Endothelial cell of umbilical vein (primary cell): ENCODE data around the gene ENTPD1. TPM values are rescaled to one million over a fixed set of nuclear protein-coding genes. Genes with fewer than 3 reads are reported as not detected.

Experiments
- BruUV-seq: library from RNA; stranded (reverse); fragments of 400-500 nt; replicated peaks from 2 replicates; lab custom pipeline; 2021; lab: Mats Ljungman, UMichigan
- CTCF ChIA-PET: fragments of 300-600, 350-600 bp; sonication (Branson Sonifier 250); formaldehyde crosslinking; loops from one replicate; lab custom pipeline; 2021; ENCODE audit warnings: antibody characterized with exemption, inconsistent platforms; lab: Charles Lee
- POLR2A ChIA-PET: fragments of 300-600, 350-600 bp; sonication (Branson Sonifier 250); formaldehyde crosslinking; loops from one replicate; lab custom pipeline; 2021; ENCODE audit warnings: antibody characterized with exemption, inconsistent platforms; lab: Charles Lee
- DNase-seq: peaks from one replicate; pipeline ENCODE4 v3.0.0-alpha.2; 2011; ENCODE audit warnings: low read depth, low spot score
- FAIRE-seq: peaks from 2 replicates; lab custom pipeline; 2011; peaks lifted over from hg19 to GRCh38; lab: Jason Lieb, UNC
- H2AFZ ChIP-seq: 2 replicates; pipeline ENCODE4 v1.6.0; 2012; ENCODE audit warnings: low read depth, low read length, control low read depth, inconsistent platforms
- H3K27ac ChIP-seq: 2 replicates; pipeline ENCODE4 v1.5.1; 2011; ENCODE audit warnings: low read depth, mild to moderate bottlenecking, control low read depth, low read length, moderate library complexity; ENCODE audit not compliant: insufficient read depth
- H3K27me3 ChIP-seq, 2 experiments: 2 replicates each; pipeline versions ENCODE4 v1.6.0 to v1.6.1; 2011; ENCODE audit warnings: low read length in 2 of 2, mixed read lengths in 1 of 2; ENCODE audit not compliant: control insufficient read depth in 2 of 2, insufficient read depth in 2 of 2
- H3K36me3 ChIP-seq, 2 experiments: 2 replicates in 1 of 2; 3 replicates in 1 of 2; pipeline ENCODE4 v1.5.1; 2011; ENCODE audit warnings: low read length in 2 of 2, mild to moderate bottlenecking in 1 of 2, moderate library complexity in 1 of 2; ENCODE audit not compliant: control insufficient read depth in 2 of 2, insufficient read depth in 2 of 2; ENCODE audit errors: extremely low read depth in 1 of 2
- H3K4me1 ChIP-seq: 3 replicates; pipeline ENCODE4 v1.5.1; 2011; ENCODE audit warnings: mild to moderate bottlenecking, low read length; ENCODE audit not compliant: control insufficient read depth, insufficient read depth; ENCODE audit errors: extremely low read depth
- H3K4me2 ChIP-seq: 2 replicates; pipeline ENCODE4 v1.6.1; 2011; ENCODE audit warnings: low read length, control low read depth, mixed read lengths; ENCODE audit not compliant: insufficient read depth
- H3K4me3 ChIP-seq, 3 experiments: fragments of 200-600 bp in 1 of 3; sonication (generic), shearing (Covaris generic) in 1 of 3; replicated peaks in 1 of 3; 2 replicates each; pipeline ENCODE4 v1.5.1; 2011 to 2016; ENCODE audit warnings: control low read depth in 3 of 3, low read length in 3 of 3, mild to moderate bottlenecking in 2 of 3, inconsistent platforms in 1 of 3, low read depth in 1 of 3, moderate library complexity in 1 of 3; ENCODE audit not compliant: insufficient read depth in 1 of 3
- H3K79me2 ChIP-seq: 2 replicates; pipeline ENCODE4 v1.6.0; 2012; ENCODE audit warnings: low read length, inconsistent platforms; ENCODE audit not compliant: control insufficient read depth, insufficient read depth
- H3K9ac ChIP-seq: replicated peaks from 2 replicates; pipeline ENCODE3; 2011; ENCODE audit warnings: low read length, control low read depth; ENCODE audit not compliant: insufficient read depth; ENCODE audit errors: extremely low read depth
- H3K9me1 ChIP-seq: replicated peaks from 3 replicates; pipeline ENCODE4 v1.6.0; 2011; ENCODE audit warnings: mild to moderate bottlenecking, low read length; ENCODE audit not compliant: control insufficient read depth, insufficient read depth; ENCODE audit errors: extremely low read depth
- H3K9me3 ChIP-seq: replicated peaks from 2 replicates; pipeline ENCODE4 v1.5.1; 2012; ENCODE audit warnings: low read length, inconsistent platforms; ENCODE audit not compliant: control insufficient read depth, insufficient read depth
- H4K20me1 ChIP-seq: replicated peaks from 2 replicates; pipeline ENCODE3; 2011; ENCODE audit warnings: mild to moderate bottlenecking, low read length; ENCODE audit not compliant: control insufficient read depth, insufficient read depth; ENCODE audit errors: extremely low read depth
- EZH2 ChIP-seq: IDR thresholded peaks from 2 replicates; pipeline ENCODE4 v1.6.1; 2012; ENCODE audit warnings: borderline replicate concordance, low read depth, mild to moderate bottlenecking, moderate library complexity, low read length, inconsistent platforms; ENCODE audit not compliant: severe bottlenecking
- FOS ChIP-seq: IDR thresholded peaks from 2 replicates; pipeline ENCODE4 v1.6.1; 2011; ENCODE audit warnings: mild to moderate bottlenecking, low read length, moderate library complexity, borderline replicate concordance; ENCODE audit not compliant: insufficient read depth
- GATA2 ChIP-seq: IDR thresholded peaks from 2 replicates; pipeline ENCODE4 v1.7.0; 2011; ENCODE audit warnings: low read depth, mild to moderate bottlenecking, moderate library complexity, mixed read lengths, low read length; ENCODE audit not compliant: insufficient read length, insufficient read depth
- JUN ChIP-seq: IDR thresholded peaks from 2 replicates; pipeline ENCODE4 v1.6.1; 2011; ENCODE audit warnings: borderline replicate concordance, low read depth; ENCODE audit not compliant: insufficient read length, insufficient read depth
- MAX ChIP-seq: IDR thresholded peaks from 2 replicates; pipeline ENCODE4 v1.6.1; 2011; ENCODE audit not compliant: insufficient read depth, insufficient read length
- MYC ChIP-seq: IDR thresholded peaks from one replicate; pipeline ENCODE4 v1.6.1; 2011; ENCODE audit warnings: mild to moderate bottlenecking, low read depth, low read length
- POLR2A ChIP-seq: IDR thresholded peaks from 2 replicates; pipeline ENCODE4 v1.6.1; 2012; ENCODE audit warnings: low read depth, mild to moderate bottlenecking, control low read depth, low read length
- POLR2AphosphoS5 ChIP-seq: IDR thresholded peaks from 2 replicates; pipeline ENCODE4 v1.6.1; 2012; ENCODE audit warnings: low read depth, mild to moderate bottlenecking, control low read depth, low read length, moderate library complexity; ENCODE audit not compliant: insufficient read depth
- dilution Hi-C: fragments of 300-500 bp; cut with MboI; formaldehyde crosslinking; loops from one replicate; pipeline ENCODE4 v1.15.0; 2019; ENCODE audit warnings: low sequenced_read_pairs; ENCODE audit not compliant: extremely low pct_ligation_motif_present
- intact Hi-C: fragments of 100-400 bp; cut with micrococcal nuclease; formaldehyde crosslinking; loops from one replicate; pipeline ENCODE4 v1.10.0; 2022
- polyA plus RNA-seq, 4 experiments: library from polyadenylated mRNA; depleted of rRNA in 3 of 4; stranded (reverse) in 3 of 4; unstranded in 1 of 4; fragments of >200 nt; gene quantifications; 2 replicates each; pipeline versions ENCODE4 v1.2.1 to v1.2.3, GENCODE V29; 2011 to 2012; ENCODE audit warnings: missing spikeins in 1 of 4
- total RNA-seq: library from RNA; stranded (reverse); gene quantifications from 2 replicates; pipeline ENCODE4 v1.2.3, GENCODE V29; 2021
- TF ChIP-seq, protein P1 (sequence below), 2 donors: IDR thresholded peaks; 1 replicate in 1 of 2; 2 replicates in 1 of 2; pipeline ENCODE4 v1.5.1; 2011; ENCODE audit warnings: low read length in 2 of 2, mild to moderate bottlenecking in 2 of 2, moderate library complexity in 2 of 2, control low read depth in 1 of 2, inconsistent platforms in 1 of 2, low read depth in 1 of 2; ENCODE audit not compliant: insufficient read depth in 1 of 2; ENCODE audit errors: extremely low read depth in 1 of 2

The ENTPD1 gene
- total and polyA plus RNA-seq, 2 donors (not counting 3 experiments of a cell fraction or from before 2014, with no cell fraction given), result 10.2 to 23.0 TPM

DNA sequence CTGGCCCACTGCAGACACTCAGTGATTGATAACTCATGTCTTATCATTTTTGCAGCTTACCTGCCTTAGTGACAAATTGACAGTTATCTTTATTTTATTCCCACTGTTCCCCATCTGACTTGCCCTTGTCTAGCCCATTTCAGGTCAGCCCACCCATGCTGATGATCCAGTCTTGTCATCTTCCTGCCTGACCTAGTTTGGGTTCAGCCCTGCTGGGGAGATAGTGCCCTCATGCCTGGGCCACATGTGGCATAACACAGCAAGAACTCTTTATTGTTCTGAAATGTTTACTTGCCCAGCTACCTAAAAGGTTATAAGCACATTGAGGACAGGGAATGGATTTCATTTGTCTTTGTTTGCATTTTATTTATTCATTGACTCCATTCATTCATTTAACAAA, 75.6 kb downstream of the ENTPD1 start:
- TF ChIP-seq MYC (no peak), POLR2A (no peak), FOS (no peak), GATA2 (no peak), JUN (no peak)
- no peak overlapping the region for H3K9ac ChIP-seq
- intact Hi-C loops, result no loop called here
- H3K4me3 ChIP-seq, result no peak overlapping the region
- no peaks in the 10 kb centered on the region for H3K79me2 ChIP-seq
- H2AFZ ChIP-seq, result no peak overlapping the region
- dilution Hi-C loops, result no loop called here
- no peaks in the 10 kb centered on the region for H4K20me1 ChIP-seq
- DNase-seq (no peak), FAIRE-seq (no peak)
- H3K4me2 ChIP-seq, result no peak overlapping the region
- H3K36me3 ChIP-seq, result no peaks in the 10 kb centered on the region
- ChIA-PET POLR2A (no interaction called here), CTCF (interaction anchor here (2.7 kb wide), 1 partner anchor 10 kb away, joined by 12 read pairs; no protein-coding TSS in a partner anchor)
- no peaks in the 10 kb centered on the region for H3K4me1 ChIP-seq
- no peaks in the 10 kb centered on the region for H3K27me3 ChIP-seq
- H3K9me1 ChIP-seq, result no peaks in the 10 kb centered on the region
- no TSS peak for BruUV-seq
- no peaks in the 10 kb centered on the region for H3K9me3 ChIP-seq
- no peak overlapping the region for H3K27ac ChIP-seq

- Histone ChIP-seq H3K27ac (no peak overlapping the region), H4K20me1 (no peaks in the 10 kb centered on the region), H3K27me3 (no peaks in the 10 kb centered on the region), H3K9ac (no peak overlapping the region), H3K36me3 (no peaks in the 10 kb centered on the region), H3K4me1 (no peaks in the 10 kb centered on the region), H2AFZ (no peak overlapping the region), H3K4me3 (no peak overlapping the region), H3K9me1 (no peaks in the 10 kb centered on the region), H3K79me2 (no peaks in the 10 kb centered on the region), H3K9me3 (no peaks in the 10 kb centered on the region), H3K4me2 (no peak overlapping the region)
- ChIA-PET POLR2A (no interaction called here), CTCF (interaction anchor here (2.7 to 19.3 kb wide), 2 partner anchors 9 to 138 kb away, joined by 12 to 758 read pairs; partner anchors contain the start of gene TCTN3)
- FAIRE-seq (no peak), DNase-seq (no peak)
- no TSS peak for BruUV-seq
- dilution Hi-C loops (no loop called here), intact Hi-C loops (no loop called here)
- TF ChIP-seq FOS (no peak), POLR2A (no peak), MYC (no peak), POLR2AphosphoS5 (no peak), GATA2 (no peak), MAX (no peak), EZH2 (no peak), JUN (no peak)
- TF ChIP-seq, protein P1, sequence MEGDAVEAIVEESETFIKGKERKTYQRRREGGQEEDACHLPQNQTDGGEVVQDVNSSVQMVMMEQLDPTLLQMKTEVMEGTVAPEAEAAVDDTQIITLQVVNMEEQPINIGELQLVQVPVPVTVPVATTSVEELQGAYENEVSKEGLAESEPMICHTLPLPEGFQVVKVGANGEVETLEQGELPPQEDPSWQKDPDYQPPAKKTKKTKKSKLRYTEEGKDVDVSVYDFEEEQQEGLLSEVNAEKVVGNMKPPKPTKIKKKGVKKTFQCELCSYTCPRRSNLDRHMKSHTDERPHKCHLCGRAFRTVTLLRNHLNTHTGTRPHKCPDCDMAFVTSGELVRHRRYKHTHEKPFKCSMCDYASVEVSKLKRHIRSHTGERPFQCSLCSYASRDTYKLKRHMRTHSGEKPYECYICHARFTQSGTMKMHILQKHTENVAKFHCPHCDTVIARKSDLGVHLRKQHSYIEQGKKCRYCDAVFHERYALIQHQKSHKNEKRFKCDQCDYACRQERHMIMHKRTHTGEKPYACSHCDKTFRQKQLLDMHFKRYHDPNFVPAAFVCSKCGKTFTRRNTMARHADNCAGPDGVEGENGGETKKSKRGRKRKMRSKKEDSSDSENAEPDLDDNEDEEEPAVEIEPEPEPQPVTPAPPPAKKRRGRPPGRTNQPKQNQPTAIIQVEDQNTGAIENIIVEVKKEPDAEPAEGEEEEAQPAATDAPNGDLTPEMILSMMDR (IDR thresholded peaks at IDR 0.05; ENCODE audit: extremely low read depth in 1 of 2, insufficient read depth in 1 of 2, low read depth in 1 of 2, low read length in 2 of 2), result no peak
Measured at GRCh38 chr10:95832216-95833041, 76.5 kb downstream of the ENTPD1 start.
